DND-41 (cell line): Measurements from ENCODE around the gene NKTR.

Experiments used
- CTCF ChIP-seq: IDR thresholded peaks from 2 replicates; pipeline ENCODE4 v1.5.1; 2012; ENCODE audit warnings: borderline replicate concordance, low read length, moderate library complexity, mild to moderate bottlenecking; ENCODE audit not compliant: poor library complexity, severe bottlenecking; ENCODE audit errors: extremely low read depth
- EZH2 ChIP-seq: IDR thresholded peaks from 3 replicates; pipeline ENCODE4 v1.6.1; 2012; ENCODE audit warnings: borderline replicate concordance, low read depth, mild to moderate bottlenecking, moderate library complexity, low read length, inconsistent platforms; ENCODE audit not compliant: severe bottlenecking

GRCh38 chr3:42691816-42692666 lies 91.6 kb downstream of the NKTR start:
- no peak for TF ChIP-seq EZH2
- no peak for TF ChIP-seq CTCF
